Kidney (tissue), 14 donors: ENCODE measurements around the gene HSH2D. TPM values are rescaled to one million over a fixed set of nuclear protein-coding genes. Genes with fewer than 3 reads are reported as not detected.

Source experiments
- DNase-seq, 5 donors: peaks; one replicate each; pipeline ENCODE4 v3.0.0-alpha.2; 2013 to 2020
- FAIRE-seq: peaks from 2 replicates; lab custom pipeline; 2012; peaks lifted over from hg19 to GRCh38; lab: Jason Lieb, UNC
- H3K27ac ChIP-seq, 2 donors: one replicate each; pipeline ENCODE4 v1.7.0; 2013; ENCODE audit warnings: low read depth in 2 of 2, low read length in 2 of 2, inconsistent platforms in 1 of 2
- H3K27me3 ChIP-seq: one replicate; pipeline ENCODE4 v1.7.1; 2013; ENCODE audit warnings: low read length, inconsistent platforms; ENCODE audit not compliant: control insufficient read depth, insufficient read depth
- H3K36me3 ChIP-seq, 3 donors: one replicate each; pipeline versions ENCODE4 v1.7.0 to v1.7.1; 2013; ENCODE audit warnings: low read length in 3 of 3, control low read depth in 1 of 3, inconsistent platforms in 1 of 3; ENCODE audit not compliant: insufficient read depth in 3 of 3, control insufficient read depth in 2 of 3
- H3K4me1 ChIP-seq, 3 donors: one replicate each; pipeline versions ENCODE4 v1.7.0 to v1.7.1; 2013; ENCODE audit warnings: low read length in 3 of 3, inconsistent platforms in 1 of 3, low read depth in 1 of 3; ENCODE audit not compliant: control insufficient read depth in 2 of 3, insufficient read depth in 2 of 3
- H3K4me3 ChIP-seq, 3 donors: one replicate each; pipeline versions ENCODE4 v1.7.0 to v1.8.1; 2013; ENCODE audit warnings: low read length in 3 of 3, control low read depth in 1 of 3, inconsistent platforms in 1 of 3
- H3K9ac ChIP-seq, 3 donors: one replicate each; pipeline versions ENCODE4 v1.7.0 to v1.7.1; 2013; ENCODE audit warnings: low read length in 3 of 3, control low read depth in 1 of 3, inconsistent platforms in 1 of 3
- H3K9me3 ChIP-seq, 3 donors: one replicate each; pipeline versions ENCODE4 v1.7.0 to v1.7.1; 2013; ENCODE audit warnings: low read length in 3 of 3, control low read depth in 1 of 3, inconsistent platforms in 1 of 3; ENCODE audit not compliant: control insufficient read depth in 2 of 3, insufficient read depth in 1 of 3
- CTCF ChIP-seq: IDR thresholded peaks from 3 replicates; pipeline ENCODE4 v1.5.1; 2012; ENCODE audit warnings: mild to moderate bottlenecking, moderate library complexity, borderline replicate concordance; ENCODE audit not compliant: insufficient read depth; ENCODE audit errors: extremely low read depth
- intact Hi-C: fragments of 100-400 bp; cut with DNase I; formaldehyde crosslinking; loops from one replicate; pipeline ENCODE4 v1.11.1; 2022
- polyA plus RNA-seq: library from polyadenylated mRNA; stranded (reverse); fragments of 350-450 nt; fragmentation: Illumina TruSeq; extraction: RNeasy Lipid Tissue Mini Kit (QIAGEN cat#74804); gene quantifications from one replicate; pipeline ENCODE4 v1.2.3, GENCODE V29; 2014; ENCODE audit warnings: low read depth, low replicate concordance; ENCODE audit not compliant: insufficient read depth
- total RNA-seq: library from RNA; stranded (reverse); fragmentation: NEBNext Ultra II Directional; extraction: Animal tissue kit (Norgen Biotek cat#: 25700); gene quantifications from one replicate; pipeline ENCODE4 v1.2.1, GENCODE V29; 2021
- donor health status: control.
- donor health status: control.
- donor health status: control.
- donor health status: control.
- donor health status: control.
- donor health status: DM: yes; HTN: yes; CAD: no.
- donor health status: Normal renal cell carcinoma (clear cell type).

HSH2D gene
- total and polyA plus RNA-seq, 2 donors from 2014 or later = 0.41 to 7.7 TPM

DNA sequence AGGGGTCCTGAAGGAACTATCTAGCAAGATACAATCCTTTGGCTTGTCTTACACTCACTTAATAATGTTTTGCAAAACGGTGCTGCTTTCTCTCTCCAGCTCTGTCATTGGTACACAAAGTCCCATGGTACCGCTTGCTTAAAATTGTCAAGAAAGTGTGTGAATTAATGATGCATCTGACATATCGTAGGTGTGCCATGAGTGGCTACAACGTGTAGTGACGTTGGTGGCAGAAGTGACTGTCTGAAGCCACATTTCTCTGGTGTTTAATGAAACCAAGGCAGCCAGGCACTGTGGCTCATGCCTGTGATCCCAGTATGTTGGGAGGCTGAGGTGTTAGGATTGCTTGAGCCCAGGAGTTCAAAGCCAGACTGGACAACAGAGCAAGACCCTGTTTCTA lies 2.6 kb downstream of the HSH2D start:
- Histone ChIP-seq H3K4me1 (no peaks in the 10 kb centered on the region), H3K27me3 (no peaks in the 10 kb centered on the region), H3K27ac (no peak overlapping the region), H3K9me3 (no peaks in the 10 kb centered on the region), H3K36me3 (no peaks in the 10 kb centered on the region), H3K9ac (no peak overlapping the region), H3K4me3 (no peak overlapping the region)
- intact Hi-C loops = no loop called here
- no peak for FAIRE-seq
- DNase-seq = no peak
- no peak for TF ChIP-seq CTCF

- H3K27ac ChIP-seq = no peak overlapping the region
- intact Hi-C loops = no loop called here
These were observed 5.2 kb downstream of the HSH2D start for GRCh38 chr19:16148443-16149229.

GRCh38 chr19:16153582-16154336 lies 10.3 kb downstream of the HSH2D start:
- Histone ChIP-seq H3K4me3 (no peak overlapping the region), H3K9me3 (no peaks in the 10 kb centered on the region), H3K4me1 (no peaks in the 10 kb centered on the region), H3K36me3 (no peaks in the 10 kb centered on the region), H3K27me3 (no peaks in the 10 kb centered on the region), H3K9ac (no peak overlapping the region), H3K27ac (no peak overlapping the region)
- no peak for FAIRE-seq
- DNase-seq = no peak
- intact Hi-C loops = no loop called here
- no peak for TF ChIP-seq CTCF

More at GRCh38 chr19:16148443-16149229, 5.2 kb downstream of the HSH2D start:
- Histone ChIP-seq H3K4me3 (no peak overlapping the region), H3K36me3 (no peaks in the 10 kb centered on the region), H3K4me1 (no peaks in the 10 kb centered on the region), H3K9me3 (no peaks in the 10 kb centered on the region), H3K27me3 (no peaks in the 10 kb centered on the region), H3K9ac (no peak overlapping the region)
- FAIRE-seq = no peak
- DNase-seq = no peak
- TF ChIP-seq CTCF = no peak
